GM19395 (cell line): ENCODE data around the gene KLHL11.
A peak's percentile ranks its signal among the peaks of the same experiment; 100 is the strongest.
"Not testable (repeated sequence)": the region's sequence is repeated elsewhere in the genome, so short reads cannot be mapped to it uniquely, and the experiment has no call there.

Experiments used
- ATAC-seq: cut with Tn5 transposase; IDR thresholded peaks from one replicate; pipeline ENCODE4 v1.9.1; 2021; ENCODE audit warnings: mild to moderate bottlenecking, moderate library complexity; ENCODE audit not compliant: unreplicated experiment

Gene KLHL11

GRCh38 chr17:41891135-41892020, 26.2 kb upstream of the KLHL11 start:
- no peak for ATAC-seq

- no peak for ATAC-seq
Measured at GRCh38 chr17:41888332-41888965, 23.2 kb upstream of the KLHL11 start.

GRCh38 chr17:41885733-41886132, 20.5 kb upstream of the KLHL11 start:
- ATAC-seq, result no peak

GRCh38 chr17:41882756-41883155, 17.5 kb upstream of the KLHL11 start:
- ATAC-seq, result no peak

- no peak for ATAC-seq
Measured at GRCh38 chr17:41880130-41880529, 14.9 kb upstream of the KLHL11 start.

- ATAC-seq, result not testable (repeated sequence)
Measured at GRCh38 chr17:41874293-41874670, 9.1 kb upstream of the KLHL11 start.

GRCh38 chr17:41873559-41874292, 8.5 kb upstream of the KLHL11 start:
- ATAC-seq, result no peak

GRCh38 chr17:41871789-41872188, 6.6 kb upstream of the KLHL11 start:
- no peak for ATAC-seq

GRCh38 chr17:41870627-41871026, 5.4 kb upstream of the KLHL11 start:
- no peak for ATAC-seq

GRCh38 chr17:41870097-41870496, 4.9 kb upstream of the KLHL11 start:
- ATAC-seq, result no peak

- no peak for ATAC-seq
Measured at GRCh38 chr17:41869426-41869825, 4.2 kb upstream of the KLHL11 start.

- no peak for ATAC-seq
Measured at GRCh38 chr17:41868568-41868967, 3.3 kb upstream of the KLHL11 start.

GRCh38 chr17:41865596-41865893, 322 bp upstream of the KLHL11 start:
- ATAC-seq, result peak; percentile 6

GRCh38 chr17:41864498-41864835, 756 bp downstream of the KLHL11 start:
- no peak for ATAC-seq

GRCh38 chr17:41863074-41863848, 2.0 kb downstream of the KLHL11 start:
- ATAC-seq, result no peak

- no peak for ATAC-seq
Measured at GRCh38 chr17:41860254-41860931, 4.8 kb downstream of the KLHL11 start.

- not testable (repeated sequence) for ATAC-seq
Measured at GRCh38 chr17:41851382-41851781, 13.8 kb downstream of the KLHL11 start.

- ATAC-seq, result no peak
Measured at GRCh38 chr17:41849251-41849990, 15.8 kb downstream of the KLHL11 start.

- no peak for ATAC-seq
Measured at GRCh38 chr17:41848788-41849187, 16.4 kb downstream of the KLHL11 start.

- ATAC-seq, result no peak
Measured at GRCh38 chr17:41844971-41845370, 20.3 kb downstream of the KLHL11 start.
